PC-9 (cell line): ENCODE results near the gene IMMP2L.

Source experiments
- EZH2 ChIP-seq: fragments of 200-600 bp; sonication (generic); IDR thresholded peaks from 2 replicates; pipeline ENCODE4 v1.8.0; 2017; ENCODE audit warnings: antibody characterized with exemption, low read depth
- TF ChIP-seq, protein P1 (sequence below): fragments of 200-600 bp; sonication (generic); conservative IDR thresholded peaks from 2 replicates; pipeline ENCODE4 v1.6.1; 2017; ENCODE audit warnings: mixed run types, antibody characterized with exemption, mild to moderate bottlenecking, moderate library complexity

DNA sequence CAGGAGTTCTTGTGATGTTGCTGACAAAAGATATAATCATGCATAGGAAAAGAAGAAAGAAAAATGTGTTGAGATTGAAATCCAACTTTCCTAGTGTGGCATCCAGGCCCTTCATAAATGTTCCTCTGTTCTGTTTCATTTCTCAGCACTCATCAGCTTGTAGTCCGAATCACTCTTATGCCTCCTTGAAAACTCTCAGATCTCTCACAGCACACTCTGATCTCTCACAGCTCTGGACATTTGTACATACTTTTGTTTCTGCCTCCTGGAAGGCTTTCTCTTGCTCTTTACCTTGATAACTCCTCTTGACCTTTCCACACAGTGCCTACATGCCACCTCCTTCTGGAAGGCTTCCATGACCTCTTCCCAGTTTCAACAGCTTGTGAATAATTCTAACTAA is 880.4 kb downstream of the IMMP2L start:
- TF ChIP-seq, protein P1, sequence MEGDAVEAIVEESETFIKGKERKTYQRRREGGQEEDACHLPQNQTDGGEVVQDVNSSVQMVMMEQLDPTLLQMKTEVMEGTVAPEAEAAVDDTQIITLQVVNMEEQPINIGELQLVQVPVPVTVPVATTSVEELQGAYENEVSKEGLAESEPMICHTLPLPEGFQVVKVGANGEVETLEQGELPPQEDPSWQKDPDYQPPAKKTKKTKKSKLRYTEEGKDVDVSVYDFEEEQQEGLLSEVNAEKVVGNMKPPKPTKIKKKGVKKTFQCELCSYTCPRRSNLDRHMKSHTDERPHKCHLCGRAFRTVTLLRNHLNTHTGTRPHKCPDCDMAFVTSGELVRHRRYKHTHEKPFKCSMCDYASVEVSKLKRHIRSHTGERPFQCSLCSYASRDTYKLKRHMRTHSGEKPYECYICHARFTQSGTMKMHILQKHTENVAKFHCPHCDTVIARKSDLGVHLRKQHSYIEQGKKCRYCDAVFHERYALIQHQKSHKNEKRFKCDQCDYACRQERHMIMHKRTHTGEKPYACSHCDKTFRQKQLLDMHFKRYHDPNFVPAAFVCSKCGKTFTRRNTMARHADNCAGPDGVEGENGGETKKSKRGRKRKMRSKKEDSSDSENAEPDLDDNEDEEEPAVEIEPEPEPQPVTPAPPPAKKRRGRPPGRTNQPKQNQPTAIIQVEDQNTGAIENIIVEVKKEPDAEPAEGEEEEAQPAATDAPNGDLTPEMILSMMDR: no peak
- no peak for TF ChIP-seq EZH2
